Umbilical cord (tissue), 2 donors: ENCODE measurements around the gene ASTN2. TPM values are rescaled to one million over a fixed set of nuclear protein-coding genes. Genes with fewer than 3 reads are reported as not detected.
"Not testable (repeated sequence)": the region's sequence is repeated elsewhere in the genome, so short reads cannot be mapped to it uniquely, and the experiment has no call there.

Experiments
- DNase-seq: peaks from one replicate; pipeline ENCODE4 v3.0.0-alpha.2; 2015; ENCODE audit warnings: low spot score
- total RNA-seq: library from RNA; depleted of rRNA; stranded (reverse); fragments of >200 nt; gene quantifications from one replicate; pipeline ENCODE4 v1.2.3, GENCODE V29; 2014; ENCODE audit warnings: low replicate concordance; ENCODE audit not compliant: insufficient read depth

ASTN2 gene
- total RNA-seq, 1 donor from 2014 or later: 7.0 TPM

GRCh38 chr9:117076571-117077290, 338.1 kb downstream of the ASTN2 start:
- no peak for DNase-seq

GRCh38 chr9:117075636-117076035, 339.2 kb downstream of the ASTN2 start:
- no peak for DNase-seq

GRCh38 chr9:117074784-117075520, 339.9 kb downstream of the ASTN2 start:
- DNase-seq: peak; percentile 14

GRCh38 chr9:117074342-117074662, 340.6 kb downstream of the ASTN2 start:
- DNase-seq: no peak

GRCh38 chr9:117073539-117074341, 341.1 kb downstream of the ASTN2 start:
- DNase-seq: peak; percentile 57

GRCh38 chr9:117073071-117073470, 341.8 kb downstream of the ASTN2 start:
- no peak for DNase-seq

GRCh38 chr9:117072216-117072615, 342.6 kb downstream of the ASTN2 start:
- DNase-seq: no peak

GRCh38 chr9:117071673-117072207, 343.1 kb downstream of the ASTN2 start:
- DNase-seq: not testable (repeated sequence)

GRCh38 chr9:117063721-117064471, 351.0 kb downstream of the ASTN2 start:
- DNase-seq: no peak

- no peak for DNase-seq
These were observed 353.9 kb downstream of the ASTN2 start for GRCh38 chr9:117060963-117061362.

- no peak for DNase-seq
These were observed 364.9 kb downstream of the ASTN2 start for GRCh38 chr9:117050007-117050406.

GRCh38 chr9:117046666-117047327, 368.1 kb downstream of the ASTN2 start:
- no peak for DNase-seq

GRCh38 chr9:117044241-117044640, 370.6 kb downstream of the ASTN2 start:
- DNase-seq: no peak

GRCh38 chr9:117043159-117043558, 371.7 kb downstream of the ASTN2 start:
- no peak for DNase-seq

GRCh38 chr9:117035546-117035945, 379.3 kb downstream of the ASTN2 start:
- no peak for DNase-seq

GRCh38 chr9:117034866-117035265, 380.0 kb downstream of the ASTN2 start:
- DNase-seq: peak; percentile 6

GRCh38 chr9:117030254-117030768, 384.5 kb downstream of the ASTN2 start:
- DNase-seq: no peak

GRCh38 chr9:117029341-117029740, 385.5 kb downstream of the ASTN2 start:
- DNase-seq: no peak

- peak; percentile 43 for DNase-seq
These were observed 386.6 kb downstream of the ASTN2 start for GRCh38 chr9:117028103-117028858.

GRCh38 chr9:117021906-117022305, 393.0 kb downstream of the ASTN2 start:
- no peak for DNase-seq
